Liver (tissue), 9 donors: Measurements from ENCODE around the gene BEST3. TPM values are rescaled to one million over a fixed set of nuclear protein-coding genes. Genes with fewer than 3 reads are reported as not detected.

Source experiments
- DNase-seq: peaks from one replicate; pipeline ENCODE4 v3.0.0-alpha.2; 2017; ENCODE audit warnings: low spot score
- H3K27ac ChIP-seq, 2 donors: one replicate each; pipeline ENCODE4 v1.7.0; 2013; ENCODE audit warnings: inconsistent platforms in 2 of 2, low read length in 2 of 2, control low read depth in 1 of 2, low read depth in 1 of 2, mild to moderate bottlenecking in 1 of 2
- H3K27me3 ChIP-seq, 4 donors: one replicate each; pipeline versions ENCODE4 v1.6.1 to v1.7.0; 2013; ENCODE audit warnings: low read length in 3 of 4, inconsistent platforms in 1 of 4, mild to moderate bottlenecking in 1 of 4, moderate library complexity in 1 of 4; ENCODE audit not compliant: control insufficient read depth in 4 of 4, insufficient read depth in 4 of 4
- H3K36me3 ChIP-seq, 4 donors: one replicate each; pipeline versions ENCODE4 v1.6.1 to v1.7.0; 2013; ENCODE audit warnings: low read length in 3 of 4, mild to moderate bottlenecking in 3 of 4, low read depth in 1 of 4, moderate library complexity in 1 of 4; ENCODE audit not compliant: control insufficient read depth in 4 of 4, insufficient read depth in 3 of 4
- H3K4me1 ChIP-seq, 4 donors: one replicate each; pipeline versions ENCODE4 v1.6.1 to v1.7.0; 2013; ENCODE audit warnings: low read length in 3 of 4, mild to moderate bottlenecking in 3 of 4, moderate library complexity in 1 of 4; ENCODE audit not compliant: control insufficient read depth in 4 of 4, insufficient read depth in 4 of 4
- H3K4me3 ChIP-seq, 3 donors: one replicate each; pipeline versions ENCODE4 v1.6.1 to v1.7.0; 2013; ENCODE audit warnings: low read length in 3 of 3, control low read depth in 1 of 3, low read depth in 1 of 3, mild to moderate bottlenecking in 1 of 3
- H3K9ac ChIP-seq, 2 donors: one replicate each; pipeline ENCODE4 v1.7.0; 2013; ENCODE audit warnings: low read length in 2 of 2, mild to moderate bottlenecking in 2 of 2, moderate library complexity in 2 of 2, control low read depth in 1 of 2, low read depth in 1 of 2
- H3K9me3 ChIP-seq, 4 donors: one replicate each; pipeline versions ENCODE4 v1.6.1 to v1.7.0; 2013; ENCODE audit warnings: low read length in 3 of 4; ENCODE audit not compliant: control insufficient read depth in 4 of 4
- ATF3 ChIP-seq: IDR thresholded peaks from 2 replicates; pipeline ENCODE4 v1.6.1; 2016; ENCODE audit warnings: antibody characterized with exemption
- EGR1 ChIP-seq, 2 donors: IDR thresholded peaks; 2 replicates each; pipeline ENCODE4 v1.6.1; 2016 to 2018; ENCODE audit warnings: antibody characterized with exemption in 2 of 2, low read depth in 2 of 2
- FOXA1 ChIP-seq: IDR thresholded peaks from 2 replicates; pipeline ENCODE4 v1.6.1; 2016; ENCODE audit warnings: antibody characterized with exemption
- FOXA2 ChIP-seq: IDR thresholded peaks from 2 replicates; pipeline ENCODE4 v1.6.1; 2016; ENCODE audit warnings: antibody characterized with exemption
- GABPA ChIP-seq, 2 donors: IDR thresholded peaks in 1 of 2; conservative IDR thresholded peaks in 1 of 2; 2 replicates each; pipeline ENCODE4 v1.6.1; 2016; ENCODE audit warnings: antibody characterized with exemption in 2 of 2, mild to moderate bottlenecking in 1 of 2, moderate library complexity in 1 of 2
- HNF4A ChIP-seq, 2 donors: conservative IDR thresholded peaks; 2 replicates each; pipeline ENCODE4 v1.6.1; 2016; ENCODE audit warnings: antibody characterized with exemption in 2 of 2, mild to moderate bottlenecking in 2 of 2
- HNF4G ChIP-seq: IDR thresholded peaks from 2 replicates; pipeline ENCODE4 v1.6.1; 2016; ENCODE audit warnings: antibody characterized with exemption
- JUND ChIP-seq, 2 donors: IDR thresholded peaks; 2 replicates each; pipeline ENCODE4 v1.6.1; 2016; ENCODE audit warnings: antibody characterized with exemption in 2 of 2
- NR2F2 ChIP-seq: IDR thresholded peaks from 2 replicates; pipeline ENCODE4 v1.6.1; 2016; ENCODE audit warnings: antibody characterized with exemption
- RAD21 ChIP-seq, 2 donors: IDR thresholded peaks; 2 replicates each; pipeline ENCODE4 v1.6.1; 2016; ENCODE audit warnings: antibody characterized with exemption in 2 of 2, mild to moderate bottlenecking in 2 of 2
- REST ChIP-seq: IDR thresholded peaks from 2 replicates; pipeline ENCODE4 v1.6.1; 2016; ENCODE audit warnings: antibody characterized with exemption, mild to moderate bottlenecking
- RXRA ChIP-seq, 2 donors: IDR thresholded peaks; 2 replicates each; pipeline ENCODE4 v1.6.1; 2017 to 2018; ENCODE audit warnings: antibody characterized with exemption in 2 of 2, mild to moderate bottlenecking in 1 of 2
- SP1 ChIP-seq: IDR thresholded peaks from 2 replicates; pipeline ENCODE4 v1.6.1; 2018; ENCODE audit warnings: antibody characterized with exemption, mild to moderate bottlenecking
- TAF1 ChIP-seq: conservative IDR thresholded peaks from 2 replicates; pipeline ENCODE4 v1.6.1; 2016; ENCODE audit warnings: antibody characterized with exemption, mild to moderate bottlenecking
- YY1 ChIP-seq: IDR thresholded peaks from 2 replicates; pipeline ENCODE4 v1.6.1; 2016; ENCODE audit warnings: antibody characterized with exemption, mild to moderate bottlenecking
- WGBS: extraction: QIAGEN DNeasy Blood & Tissue Kit; methylation state at CpG from one replicate; pipeline ENCODE4 v1.1.7; 2013; 5-methylcytosine and 5-hydroxymethylcytosine counted together
- polyA plus RNA-seq, 2 donors: library from polyadenylated mRNA; stranded (reverse) in 1 of 2; unstranded in 1 of 2; fragments of 200-250 nt in 1 of 2; fragments of >200 nt in 1 of 2; fragmentation: Nextera tagmentation in 1 of 2; extraction: Ambion mirVana in 1 of 2; gene quantifications; one replicate each; pipeline versions ENCODE4 v1.2.1 to v1.2.3, GENCODE V29; 2013 to 2015
- total RNA-seq, 2 donors: library from RNA; depleted of rRNA; stranded (reverse); fragments of >200 nt; gene quantifications; one replicate each; pipeline ENCODE4 v1.2.3, GENCODE V29; 2014
- TF ChIP-seq, protein P1 (sequence below): IDR thresholded peaks from 2 replicates; pipeline ENCODE4 v1.6.1; 2016; ENCODE audit warnings: antibody characterized with exemption
- TF ChIP-seq, protein P2 (sequence below): IDR thresholded peaks from 2 replicates; pipeline ENCODE4 v1.6.1; 2016; ENCODE audit warnings: antibody characterized with exemption
- TF ChIP-seq, protein P3 (sequence below): fragments of 150-350 bp; IDR thresholded peaks from 2 replicates; pipeline ENCODE4 v1.5.1; 2017; ENCODE audit warnings: improper control_type of control experiment, low read depth, low read length; ENCODE audit not compliant: missing input control
- donor health status: healthy.
- donor health status: healthy.
- donor health status: healthy.
- donor health status: healthy.
- donor health status: healthy.

BEST3 gene
- total and polyA plus RNA-seq, 4 donors: 0.89 TPM; not detected in 3

DNA sequence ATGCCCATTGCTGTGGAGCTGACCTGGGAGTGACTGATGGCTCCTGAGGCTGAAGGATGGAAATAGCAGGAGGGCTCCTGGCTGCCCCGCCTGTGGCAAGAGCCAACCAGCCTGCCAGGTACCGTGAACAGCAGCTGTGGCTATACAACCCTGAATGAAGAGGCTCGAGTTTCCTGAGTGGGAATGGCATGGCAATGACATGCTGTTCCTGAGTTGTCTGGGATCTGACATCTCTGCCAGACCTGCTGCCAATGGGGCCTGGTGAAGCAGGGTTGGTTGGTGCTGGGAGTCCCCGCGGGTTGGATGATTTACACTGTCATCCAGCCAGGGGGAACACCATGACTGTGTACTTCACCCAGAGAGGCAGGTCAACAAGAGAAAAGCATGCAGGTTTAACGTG, 56.6 kb downstream of the BEST3 start:
- Histone ChIP-seq H3K9me3 (no peaks in the 10 kb centered on the region), H3K4me1 (no peaks in the 10 kb centered on the region), H3K9ac (no peak overlapping the region), H3K27ac (no peak overlapping the region), H3K27me3 (no peaks in the 10 kb centered on the region), H3K4me3 (no peak overlapping the region), H3K36me3 (no peaks in the 10 kb centered on the region)
- TF ChIP-seq REST: no peak
- TF ChIP-seq FOXA1: no peak
- TF ChIP-seq YY1: no peak
- no peak for TF ChIP-seq HNF4G
- no peak for TF ChIP-seq ATF3
- no peak for TF ChIP-seq HNF4A (conservative IDR thresholded peaks at IDR 0.05)
- no peak for TF ChIP-seq RAD21 (IDR thresholded peaks at IDR 0.05)
- TF ChIP-seq, protein P1, sequence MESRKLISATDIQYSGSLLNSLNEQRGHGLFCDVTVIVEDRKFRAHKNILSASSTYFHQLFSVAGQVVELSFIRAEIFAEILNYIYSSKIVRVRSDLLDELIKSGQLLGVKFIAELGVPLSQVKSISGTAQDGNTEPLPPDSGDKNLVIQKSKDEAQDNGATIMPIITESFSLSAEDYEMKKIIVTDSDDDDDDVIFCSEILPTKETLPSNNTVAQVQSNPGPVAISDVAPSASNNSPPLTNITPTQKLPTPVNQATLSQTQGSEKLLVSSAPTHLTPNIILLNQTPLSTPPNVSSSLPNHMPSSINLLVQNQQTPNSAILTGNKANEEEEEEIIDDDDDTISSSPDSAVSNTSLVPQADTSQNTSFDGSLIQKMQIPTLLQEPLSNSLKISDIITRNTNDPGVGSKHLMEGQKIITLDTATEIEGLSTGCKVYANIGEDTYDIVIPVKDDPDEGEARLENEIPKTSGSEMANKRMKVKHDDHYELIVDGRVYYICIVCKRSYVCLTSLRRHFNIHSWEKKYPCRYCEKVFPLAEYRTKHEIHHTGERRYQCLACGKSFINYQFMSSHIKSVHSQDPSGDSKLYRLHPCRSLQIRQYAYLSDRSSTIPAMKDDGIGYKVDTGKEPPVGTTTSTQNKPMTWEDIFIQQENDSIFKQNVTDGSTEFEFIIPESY: no peak
- TF ChIP-seq, protein P2, sequence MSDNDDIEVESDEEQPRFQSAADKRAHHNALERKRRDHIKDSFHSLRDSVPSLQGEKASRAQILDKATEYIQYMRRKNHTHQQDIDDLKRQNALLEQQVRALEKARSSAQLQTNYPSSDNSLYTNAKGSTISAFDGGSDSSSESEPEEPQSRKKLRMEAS: no peak
- no peak for TF ChIP-seq GABPA (IDR thresholded peaks at IDR 0.05 in 1 of 2, conservative IDR thresholded peaks at IDR 0.05 in 1 of 2)
- TF ChIP-seq JUND (IDR thresholded peaks at IDR 0.05): no peak
- TF ChIP-seq, protein P3, sequence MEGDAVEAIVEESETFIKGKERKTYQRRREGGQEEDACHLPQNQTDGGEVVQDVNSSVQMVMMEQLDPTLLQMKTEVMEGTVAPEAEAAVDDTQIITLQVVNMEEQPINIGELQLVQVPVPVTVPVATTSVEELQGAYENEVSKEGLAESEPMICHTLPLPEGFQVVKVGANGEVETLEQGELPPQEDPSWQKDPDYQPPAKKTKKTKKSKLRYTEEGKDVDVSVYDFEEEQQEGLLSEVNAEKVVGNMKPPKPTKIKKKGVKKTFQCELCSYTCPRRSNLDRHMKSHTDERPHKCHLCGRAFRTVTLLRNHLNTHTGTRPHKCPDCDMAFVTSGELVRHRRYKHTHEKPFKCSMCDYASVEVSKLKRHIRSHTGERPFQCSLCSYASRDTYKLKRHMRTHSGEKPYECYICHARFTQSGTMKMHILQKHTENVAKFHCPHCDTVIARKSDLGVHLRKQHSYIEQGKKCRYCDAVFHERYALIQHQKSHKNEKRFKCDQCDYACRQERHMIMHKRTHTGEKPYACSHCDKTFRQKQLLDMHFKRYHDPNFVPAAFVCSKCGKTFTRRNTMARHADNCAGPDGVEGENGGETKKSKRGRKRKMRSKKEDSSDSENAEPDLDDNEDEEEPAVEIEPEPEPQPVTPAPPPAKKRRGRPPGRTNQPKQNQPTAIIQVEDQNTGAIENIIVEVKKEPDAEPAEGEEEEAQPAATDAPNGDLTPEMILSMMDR: no peak
- TF ChIP-seq RXRA (IDR thresholded peaks at IDR 0.05): no peak
- TF ChIP-seq NR2F2: no peak
- no peak for TF ChIP-seq SP1
- TF ChIP-seq EGR1 (IDR thresholded peaks at IDR 0.05; ENCODE audit: low read depth in 2 of 2): no peak
- no peak for TF ChIP-seq TAF1
- no peak for TF ChIP-seq FOXA2
- WGBS: 85% methylated on average over 6 of the region's 6 CpGs
- DNase-seq: no peak
